GM21381 (cell line): ENCODE data around the gene ZNF106.

Source experiments
- ATAC-seq: cut with Tn5 transposase; IDR thresholded peaks from one replicate; pipeline ENCODE4 v1.9.1; 2021; ENCODE audit warnings: mild to moderate bottlenecking, moderate library complexity; ENCODE audit not compliant: unreplicated experiment

ZNF106 gene

GRCh38 chr15:42482701-42483100 lies 8.2 kb downstream of the ZNF106 start:
- no peak for ATAC-seq

GRCh38 chr15:42474827-42475226 lies 16.1 kb downstream of the ZNF106 start:
- no peak for ATAC-seq

- no peak for ATAC-seq
Measured at GRCh38 chr15:42471002-42471401, 19.9 kb downstream of the ZNF106 start.

GRCh38 chr15:42465520-42466259 lies 25.3 kb downstream of the ZNF106 start:
- ATAC-seq, result no peak

GRCh38 chr15:42461261-42461660 lies 29.7 kb downstream of the ZNF106 start:
- ATAC-seq, result no peak

- ATAC-seq, result no peak
Measured at GRCh38 chr15:42457445-42458442, 33.2 kb downstream of the ZNF106 start.

GRCh38 chr15:42456971-42457370 lies 34.0 kb downstream of the ZNF106 start:
- no peak for ATAC-seq

GRCh38 chr15:42456531-42456930 lies 34.4 kb downstream of the ZNF106 start:
- ATAC-seq, result no peak

GRCh38 chr15:42453826-42454225 lies 37.1 kb downstream of the ZNF106 start:
- ATAC-seq, result no peak

- no peak for ATAC-seq
Measured at GRCh38 chr15:42450425-42450790, 40.5 kb downstream of the ZNF106 start.

- no peak for ATAC-seq
Measured at GRCh38 chr15:42449770-42450424, 41.0 kb downstream of the ZNF106 start.

- ATAC-seq, result no peak
Measured at GRCh38 chr15:42448281-42448680, 42.7 kb downstream of the ZNF106 start.

- ATAC-seq, result no peak
Measured at GRCh38 chr15:42447599-42447998, 43.3 kb downstream of the ZNF106 start.

GRCh38 chr15:42445551-42445950 lies 45.4 kb downstream of the ZNF106 start:
- ATAC-seq, result no peak

- no peak for ATAC-seq
Measured at GRCh38 chr15:42444415-42445063, 46.4 kb downstream of the ZNF106 start.

GRCh38 chr15:42427429-42428223 lies 63.3 kb downstream of the ZNF106 start:
- ATAC-seq, result no peak

GRCh38 chr15:42421376-42421775 lies 69.6 kb downstream of the ZNF106 start:
- no peak for ATAC-seq

- ATAC-seq, result no peak
Measured at GRCh38 chr15:42419369-42419768, 71.6 kb downstream of the ZNF106 start.

GRCh38 chr15:42413920-42414319 lies 77.0 kb downstream of the ZNF106 start:
- ATAC-seq, result no peak

GRCh38 chr15:42411884-42412283 lies 79.1 kb downstream of the ZNF106 start:
- ATAC-seq, result no peak
